VCaP (cell line): Measurements from ENCODE around the gene INTS4.
"Not testable (repeated sequence)": the region's sequence is repeated elsewhere in the genome, so short reads cannot be mapped to it uniquely, and the experiment has no call there.

Source experiments
- H3K27ac ChIP-seq: fragments of 450-650 bp; 2 replicates; pipeline ENCODE4 v1.5.1; 2017
- TF ChIP-seq, protein P1 (sequence below): fragments of 450-650 bp; conservative IDR thresholded peaks from 2 replicates; pipeline ENCODE4 v1.5.1; 2017; ENCODE audit warnings: mild to moderate bottlenecking, moderate library complexity

Gene INTS4

DNA sequence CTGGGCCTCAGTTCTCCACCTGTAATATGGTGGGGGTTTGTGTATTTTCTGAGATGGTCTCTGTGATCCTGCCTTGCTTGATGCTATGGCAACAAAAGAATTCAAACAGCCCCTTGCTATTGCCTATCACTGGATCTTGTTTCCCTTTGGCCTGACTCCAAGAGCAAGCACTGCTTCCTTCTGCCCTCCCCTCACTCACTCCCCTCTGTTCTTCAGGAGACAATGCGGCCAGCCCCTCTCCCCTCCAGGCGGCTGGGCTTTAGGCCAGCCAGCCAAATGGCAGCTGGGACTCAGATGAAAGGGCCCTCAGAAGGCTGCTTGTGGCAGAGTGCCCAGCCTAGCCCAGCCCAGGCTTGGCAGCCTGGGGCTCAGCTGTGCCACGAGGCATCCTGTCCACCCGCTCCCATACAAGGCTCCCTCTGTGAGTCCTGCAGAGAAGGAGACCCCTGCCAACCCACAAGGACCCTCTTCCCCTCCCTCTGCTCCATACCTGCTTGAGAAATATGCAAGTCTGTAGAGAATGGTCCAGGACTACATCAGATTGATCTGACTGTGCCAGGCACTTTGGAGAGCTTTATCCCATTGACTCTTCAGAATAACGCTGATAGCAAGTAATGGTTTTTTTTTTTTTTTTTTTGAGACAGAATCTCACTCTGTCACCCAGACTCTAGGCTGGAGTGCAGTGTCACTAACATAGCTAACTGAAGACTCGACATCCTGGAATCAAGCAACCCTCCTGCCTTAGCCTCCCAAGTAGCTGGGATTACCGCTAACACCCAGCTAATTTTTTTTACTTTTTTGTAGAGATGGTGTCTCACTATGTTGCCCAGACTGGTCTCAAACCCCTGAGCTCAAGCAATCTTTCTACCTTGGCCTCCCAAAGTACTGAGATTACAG lies 36.2 kb upstream of the INTS4 start:
- peak overlapping the region; percentile 88 for H3K27ac ChIP-seq
- TF ChIP-seq, protein P1, sequence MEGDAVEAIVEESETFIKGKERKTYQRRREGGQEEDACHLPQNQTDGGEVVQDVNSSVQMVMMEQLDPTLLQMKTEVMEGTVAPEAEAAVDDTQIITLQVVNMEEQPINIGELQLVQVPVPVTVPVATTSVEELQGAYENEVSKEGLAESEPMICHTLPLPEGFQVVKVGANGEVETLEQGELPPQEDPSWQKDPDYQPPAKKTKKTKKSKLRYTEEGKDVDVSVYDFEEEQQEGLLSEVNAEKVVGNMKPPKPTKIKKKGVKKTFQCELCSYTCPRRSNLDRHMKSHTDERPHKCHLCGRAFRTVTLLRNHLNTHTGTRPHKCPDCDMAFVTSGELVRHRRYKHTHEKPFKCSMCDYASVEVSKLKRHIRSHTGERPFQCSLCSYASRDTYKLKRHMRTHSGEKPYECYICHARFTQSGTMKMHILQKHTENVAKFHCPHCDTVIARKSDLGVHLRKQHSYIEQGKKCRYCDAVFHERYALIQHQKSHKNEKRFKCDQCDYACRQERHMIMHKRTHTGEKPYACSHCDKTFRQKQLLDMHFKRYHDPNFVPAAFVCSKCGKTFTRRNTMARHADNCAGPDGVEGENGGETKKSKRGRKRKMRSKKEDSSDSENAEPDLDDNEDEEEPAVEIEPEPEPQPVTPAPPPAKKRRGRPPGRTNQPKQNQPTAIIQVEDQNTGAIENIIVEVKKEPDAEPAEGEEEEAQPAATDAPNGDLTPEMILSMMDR, result no peak

DNA sequence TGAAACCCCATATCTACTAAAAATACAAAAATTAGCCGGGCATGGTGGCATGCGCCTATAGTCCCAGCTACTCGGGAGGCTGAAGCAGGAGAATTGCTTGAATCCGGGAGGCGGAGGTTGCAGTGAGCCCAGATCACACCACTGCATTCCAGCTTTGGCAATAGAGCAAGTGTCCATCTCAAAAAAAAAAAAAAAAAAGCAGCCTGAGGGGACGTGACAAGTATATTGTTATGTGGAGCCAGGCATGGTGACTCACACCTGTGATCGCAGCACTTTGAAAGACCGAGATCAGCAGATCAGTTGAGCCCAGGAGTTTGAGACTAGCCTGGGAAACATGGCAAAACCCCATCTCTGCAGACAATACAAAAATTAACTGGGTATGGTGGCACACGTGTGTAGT lies 34.0 kb upstream of the INTS4 start:
- H3K27ac ChIP-seq, result not testable (repeated sequence)

DNA sequence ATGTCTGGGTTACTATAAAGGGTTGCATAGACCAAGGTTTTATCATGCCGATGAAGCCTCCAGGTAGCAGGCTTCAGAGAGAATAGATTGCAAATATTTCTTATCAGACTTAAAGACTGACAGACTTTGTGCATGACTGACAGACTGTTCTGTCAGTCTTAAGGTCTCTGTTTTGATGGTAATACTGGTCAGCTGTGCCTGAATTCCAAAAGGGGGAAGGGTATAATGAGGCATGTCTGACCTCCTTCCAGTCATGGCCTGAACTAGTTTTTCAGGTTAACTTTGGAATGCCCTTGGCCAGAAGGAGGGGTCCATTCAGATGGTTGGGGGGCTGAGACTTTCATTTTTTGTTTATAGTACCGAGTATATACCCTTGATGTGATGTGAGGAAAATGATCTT lies 33.3 kb upstream of the INTS4 start:
- TF ChIP-seq, protein P1, result no peak
- H3K27ac ChIP-seq, result no peak overlapping the region

DNA sequence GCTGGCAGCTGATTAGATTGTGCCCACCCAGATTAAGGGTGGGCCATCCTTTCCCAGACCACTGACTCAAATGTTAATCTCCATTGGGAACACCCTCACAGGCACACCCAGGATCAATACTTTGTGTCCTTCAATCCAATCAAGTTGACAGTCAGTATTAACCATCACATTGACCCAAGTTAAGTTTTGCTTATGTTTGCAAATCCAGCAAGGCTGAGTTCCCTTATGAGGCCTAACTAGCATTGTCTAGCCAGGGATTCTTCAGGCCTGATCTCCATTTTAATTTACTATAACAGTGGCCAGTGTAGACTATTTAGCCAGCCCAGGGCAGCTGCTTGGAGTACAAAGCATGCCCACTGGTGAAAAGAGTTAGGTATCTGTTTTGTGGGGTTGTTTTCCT lies 30.9 kb upstream of the INTS4 start:
- TF ChIP-seq, protein P1, result no peak
- H3K27ac ChIP-seq, result no peak overlapping the region

DNA sequence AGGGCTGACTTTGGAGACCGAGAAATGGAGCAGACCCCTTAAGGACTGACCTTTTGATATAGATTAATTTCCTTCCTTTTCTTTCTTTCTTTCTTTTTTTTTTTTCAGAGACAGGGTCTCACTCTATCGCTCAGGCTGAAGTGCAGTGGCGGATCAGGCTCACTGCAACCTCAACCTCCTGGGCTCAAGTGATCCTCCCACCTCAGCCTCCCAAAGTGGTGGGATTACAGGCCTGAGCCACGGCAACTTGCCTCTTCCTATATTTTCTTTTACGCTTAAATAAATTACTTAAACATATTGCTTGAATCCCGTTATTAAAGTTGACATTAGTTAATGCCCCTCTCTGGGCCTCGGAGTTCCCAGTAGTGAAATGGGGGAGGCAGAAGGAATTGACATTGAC lies 29.0 kb upstream of the INTS4 start:
- peak overlapping the region; percentile 60; the same call in 1 of the 2 replicates for H3K27ac ChIP-seq
- TF ChIP-seq, protein P1, result no peak

DNA sequence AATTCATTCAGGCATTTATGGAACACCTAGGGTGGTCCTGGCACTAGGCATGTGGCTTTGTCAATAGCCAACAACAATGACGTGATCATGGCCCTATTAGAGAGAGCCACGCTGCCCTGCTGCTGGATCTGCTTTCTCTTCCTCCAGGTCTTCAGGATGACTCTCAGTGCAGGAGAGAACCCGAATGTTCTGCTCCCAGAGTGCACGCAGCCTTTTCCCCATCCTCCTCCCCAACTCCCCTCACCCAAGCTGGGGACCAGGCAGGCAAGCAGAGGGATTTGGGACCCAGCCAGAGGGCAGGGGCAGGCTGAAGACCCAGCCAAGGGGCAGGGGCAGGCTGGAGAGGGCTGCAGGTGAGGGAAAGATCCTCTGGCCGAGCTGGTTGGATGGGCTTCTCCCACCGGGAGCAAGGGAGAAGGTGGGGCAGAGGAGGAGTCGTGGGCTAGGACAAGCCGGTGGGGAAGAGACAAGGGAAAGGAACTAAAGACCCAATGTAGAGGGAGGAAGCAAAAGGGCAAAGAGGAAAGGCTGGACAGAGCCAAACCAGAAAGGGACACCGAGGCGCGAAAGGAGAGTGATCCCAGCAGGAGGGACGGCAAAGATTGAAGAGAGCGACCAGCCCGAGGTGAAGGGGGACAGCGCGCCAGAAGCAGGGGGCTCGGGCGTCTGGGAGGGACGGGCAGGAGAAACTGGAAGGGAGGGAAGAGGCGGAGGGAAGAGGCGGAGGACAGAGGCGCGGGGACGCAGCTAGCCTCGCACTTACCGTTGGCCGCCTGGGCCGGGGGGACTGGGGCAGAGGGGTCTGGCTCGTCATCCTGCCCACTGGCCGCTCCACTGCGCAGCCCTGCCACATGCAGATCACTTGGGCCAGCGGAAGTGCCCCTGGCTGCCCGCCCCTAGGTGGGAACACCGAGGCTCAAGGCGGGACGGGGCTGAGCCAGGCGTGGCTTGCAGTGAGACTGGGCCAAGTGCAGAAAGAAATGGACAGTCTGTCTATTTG lies 28.2 kb upstream of the INTS4 start, which contains the start of gene KCTD14:
TSS of gene KCTD14 (minus strand) at position 880 of the 1,000 bp plus-strand sequence. CDS start at position 853, 27 bp downstream.
- peak within 1 kb of the TSS; percentile 60; the same call in 1 of the 2 replicates for H3K27ac ChIP-seq
- TF ChIP-seq, protein P1, result no peak

DNA sequence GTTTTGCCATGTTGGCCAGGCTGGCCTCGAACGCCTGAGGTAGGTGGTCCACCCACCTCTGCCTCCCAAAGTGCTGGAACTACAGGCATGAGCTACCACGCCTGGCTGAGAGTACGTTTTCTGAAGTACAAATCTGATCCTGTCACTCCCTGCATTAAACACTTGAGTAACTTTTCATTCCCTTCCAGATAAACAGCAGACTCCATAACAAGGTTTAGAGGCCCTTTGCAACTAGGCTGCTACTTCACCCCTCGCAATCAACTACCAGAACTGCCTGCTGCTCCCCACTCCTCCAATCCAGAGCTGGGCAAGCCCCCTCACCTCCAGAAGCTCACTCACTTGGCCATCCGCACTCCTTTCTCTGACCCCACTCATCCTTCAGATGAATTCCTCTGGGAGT lies 27.1 kb upstream of the INTS4 start:
- no peak overlapping the region for H3K27ac ChIP-seq

More for the DNA sequence above, 27.1 kb upstream of the INTS4 start:
- TF ChIP-seq, protein P1, result no peak
